ENCODE results near the gene PNPLA7.

DNA sequence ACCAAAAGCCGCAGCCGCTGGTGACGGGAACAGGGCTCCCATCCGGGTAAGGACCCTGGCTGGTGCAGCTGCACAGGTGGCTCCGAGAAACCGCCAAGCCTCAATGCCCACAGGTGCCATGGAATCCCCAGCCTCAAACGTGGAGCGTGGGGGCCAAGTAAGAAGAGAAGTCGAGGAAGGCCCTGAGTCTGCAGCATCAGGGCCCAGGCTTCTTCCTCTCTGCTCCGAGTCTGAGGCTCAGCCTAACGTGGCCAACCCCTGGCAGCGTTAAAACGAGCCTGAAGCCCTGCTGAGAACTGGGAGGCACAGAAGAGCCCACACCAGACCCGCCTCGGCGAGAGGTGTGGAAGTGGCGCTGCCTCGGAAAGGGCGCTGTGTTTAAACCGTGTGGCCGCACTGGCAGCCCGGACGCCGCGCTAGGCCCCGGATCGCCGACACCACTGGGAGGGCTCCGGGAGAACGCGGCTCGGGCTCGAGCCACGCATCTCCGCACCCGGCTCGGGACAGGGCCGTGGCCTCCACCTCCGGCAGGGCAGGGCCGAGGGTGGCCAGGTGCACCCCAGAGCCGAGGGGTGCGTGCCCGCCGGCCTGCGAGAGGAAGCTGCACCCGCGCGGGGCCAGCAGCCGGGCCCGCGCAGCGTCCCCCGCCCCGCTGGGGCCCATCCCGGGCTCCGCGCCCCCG is 39.4 kb upstream of the PNPLA7 start:
- TF ChIP-seq, protein P1, sequence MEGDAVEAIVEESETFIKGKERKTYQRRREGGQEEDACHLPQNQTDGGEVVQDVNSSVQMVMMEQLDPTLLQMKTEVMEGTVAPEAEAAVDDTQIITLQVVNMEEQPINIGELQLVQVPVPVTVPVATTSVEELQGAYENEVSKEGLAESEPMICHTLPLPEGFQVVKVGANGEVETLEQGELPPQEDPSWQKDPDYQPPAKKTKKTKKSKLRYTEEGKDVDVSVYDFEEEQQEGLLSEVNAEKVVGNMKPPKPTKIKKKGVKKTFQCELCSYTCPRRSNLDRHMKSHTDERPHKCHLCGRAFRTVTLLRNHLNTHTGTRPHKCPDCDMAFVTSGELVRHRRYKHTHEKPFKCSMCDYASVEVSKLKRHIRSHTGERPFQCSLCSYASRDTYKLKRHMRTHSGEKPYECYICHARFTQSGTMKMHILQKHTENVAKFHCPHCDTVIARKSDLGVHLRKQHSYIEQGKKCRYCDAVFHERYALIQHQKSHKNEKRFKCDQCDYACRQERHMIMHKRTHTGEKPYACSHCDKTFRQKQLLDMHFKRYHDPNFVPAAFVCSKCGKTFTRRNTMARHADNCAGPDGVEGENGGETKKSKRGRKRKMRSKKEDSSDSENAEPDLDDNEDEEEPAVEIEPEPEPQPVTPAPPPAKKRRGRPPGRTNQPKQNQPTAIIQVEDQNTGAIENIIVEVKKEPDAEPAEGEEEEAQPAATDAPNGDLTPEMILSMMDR (conservative IDR thresholded peaks at IDR 0.05; ENCODE audit: low read length): 0 out of 2 replicates have a peak, but pooled peaks have one; percentile 13
- TF ChIP-seq EZH2phosphoT487 (IDR thresholded peaks at IDR 0.05; ENCODE audit: borderline replicate concordance, low read depth, low read length): no peak
